Ovary (tissue), 3 donors: ENCODE measurements around the gene ASPSCR1.

Source experiments
- CTCF ChIP-seq, 3 donors: fragments of 450-650 bp in 2 of 3; fragments of 200-600 bp in 1 of 3; IDR thresholded peaks; one replicate each; pipeline versions ENCODE4 v1.5.1 to v1.8.0; 2016 to 2022; ENCODE audit warnings: antibody characterized with exemption in 3 of 3, mild to moderate bottlenecking in 1 of 3
- EP300 ChIP-seq: sonication (generic); formaldehyde crosslinking; IDR thresholded peaks from one replicate; pipeline ENCODE4 v1.6.1; 2017; ENCODE audit warnings: antibody characterized with exemption
- POLR2A ChIP-seq: fragments of 450-650 bp; IDR thresholded peaks from one replicate; pipeline ENCODE4 v1.6.1; 2017; ENCODE audit warnings: antibody characterized with exemption, mild to moderate bottlenecking, moderate library complexity
- donor health status: DM: no; HTN: no; CAD: no.

GRCh38 chr17:81952792-81953228 lies 24.6 kb upstream of the ASPSCR1 start:
- no peak for TF ChIP-seq CTCF (IDR thresholded peaks at IDR 0.05)
- TF ChIP-seq POLR2A: no peak
- TF ChIP-seq EP300: no peak
